K562 (cell line): ENCODE results near the gene SHC1. TPM values are rescaled to one million over a fixed set of nuclear protein-coding genes. Genes with fewer than 3 reads are reported as not detected.

Experiments used
- ATAC-seq: fragments of 200-7000 bp; cut with Tn5 transposase; 3 replicates; pipeline ENCODE4 v1.9.1; 2020; ENCODE audit warnings: moderate library complexity
- BruUV-seq: library from RNA; stranded (reverse); fragments of 400-500 nt; replicated peaks from 2 replicates; lab custom pipeline; 2021; lab: Mats Ljungman, UMichigan
- CTCF ChIA-PET: fragments of 300-600 bp; formaldehyde crosslinking; extraction: SDS; loops from one replicate; lab custom pipeline; 2021; ENCODE audit warnings: low intra/inter-chr PET ratio; lab: Yijun Ruan, JAX
- POLR2A ChIA-PET: fragments of 300-600, 350-650 bp; sonication (Branson Sonifier 250); formaldehyde crosslinking; extraction: SDS; loops from one replicate; lab custom pipeline; 2021; ENCODE audit warnings: antibody characterized with exemption, inconsistent platforms; lab: Yijun Ruan, JAX
- DNase-seq, 4 experiments: peaks; one replicate each; pipeline versions ENCODE4 v3.0.0 to v3.0.0-alpha.2; 2011 to 2018; ENCODE audit warnings: low spot score in 3 of 4, mixed read lengths in 3 of 4; ENCODE audit errors: extremely low read depth in 1 of 4
- FAIRE-seq: peaks from 2 replicates; lab custom pipeline; 2011; peaks lifted over from hg19 to GRCh38; lab: Jason Lieb, UNC
- H2AFZ ChIP-seq: 2 replicates; pipeline ENCODE4 v1.6.0; 2011; ENCODE audit warnings: low read depth, low read length, control low read depth, inconsistent platforms
- H3K27ac ChIP-seq: fragments of 200-600 bp; 3 replicates; pipeline ENCODE4 v1.8.0; 2011; ENCODE audit warnings: low read depth, mild to moderate bottlenecking, control low read depth, inconsistent platforms, low read length, moderate library complexity, mixed read lengths; ENCODE audit errors: extremely low read depth
- H3K27me3 ChIP-seq, 2 experiments: fragments of 300-600 bp in 1 of 2; 2 replicates in 1 of 2; 3 replicates in 1 of 2; pipeline versions ENCODE4 v1.6.0 to v1.8.0; 2011; ENCODE audit warnings: inconsistent platforms in 2 of 2, low read length in 2 of 2, mild to moderate bottlenecking in 1 of 2, mixed read lengths in 1 of 2, moderate library complexity in 1 of 2; ENCODE audit not compliant: control insufficient read depth in 2 of 2, insufficient read depth in 2 of 2
- H3K36me3 ChIP-seq: fragments of 300-600 bp; 3 replicates; pipeline ENCODE4 v1.8.0; 2011; ENCODE audit warnings: mild to moderate bottlenecking, low read length, inconsistent platforms; ENCODE audit not compliant: control insufficient read depth, insufficient read depth
- H3K4me1 ChIP-seq, 2 experiments: fragments of 200-600 bp in 1 of 2; replicated peaks in 1 of 2; 2 replicates in 1 of 2; 3 replicates in 1 of 2; pipeline versions ENCODE4 v1.5.1 to v1.8.0; 2011; ENCODE audit warnings: inconsistent platforms in 2 of 2, low read length in 2 of 2, mild to moderate bottlenecking in 1 of 2, mixed read lengths in 1 of 2, moderate library complexity in 1 of 2; ENCODE audit not compliant: control insufficient read depth in 2 of 2, insufficient read depth in 2 of 2
- H3K4me2 ChIP-seq: 2 replicates; pipeline ENCODE4 v1.6.1; 2011; ENCODE audit warnings: low read length, control low read depth, inconsistent platforms, mixed read lengths; ENCODE audit not compliant: insufficient read depth
- H3K4me3 ChIP-seq: fragments of 200-600 bp; sonication (generic), shearing (Covaris generic); 2 replicates; pipeline ENCODE4 v1.5.1; 2016; ENCODE audit warnings: control low read depth, inconsistent platforms
- H3K79me2 ChIP-seq: fragments of 200-600 bp; 3 replicates; pipeline ENCODE4 v1.8.0; 2011; ENCODE audit warnings: low read length, inconsistent platforms; ENCODE audit not compliant: control insufficient read depth, insufficient read depth
- H3K9ac ChIP-seq, 2 experiments: 2 replicates each; pipeline versions ENCODE4 v1.6.0 to v1.6.1; 2011; ENCODE audit warnings: low read depth in 2 of 2, low read length in 2 of 2, control low read depth in 1 of 2, inconsistent platforms in 1 of 2, mild to moderate bottlenecking in 1 of 2, mixed read lengths in 1 of 2; ENCODE audit not compliant: insufficient read depth in 1 of 2
- H3K9me1 ChIP-seq: one replicate; pipeline ENCODE4 v1.6.0; 2011; ENCODE audit warnings: inconsistent platforms, mild to moderate bottlenecking, low read length, moderate library complexity; ENCODE audit not compliant: control insufficient read depth, insufficient read depth
- H3K9me3 ChIP-seq: replicated peaks from 2 replicates; pipeline ENCODE4 v1.5.1; 2011; ENCODE audit warnings: low read depth, low read length, inconsistent platforms; ENCODE audit not compliant: control insufficient read depth, insufficient read depth
- H4K20me1 ChIP-seq: replicated peaks from 2 replicates; pipeline ENCODE4 v1.6.1; 2011; ENCODE audit warnings: low read length, inconsistent platforms, mixed read lengths; ENCODE audit not compliant: control insufficient read depth, insufficient read depth
- ASH1L ChIP-seq: fragments of 450-650 bp; IDR thresholded peaks from 2 replicates; pipeline ENCODE4 v1.6.1; 2018; ENCODE audit warnings: borderline replicate concordance, mild to moderate bottlenecking, low read depth; ENCODE audit not compliant: partially characterized antibody
- NEUROD1 ChIP-seq: fragments of 150-350 bp; IDR thresholded peaks from 2 replicates; pipeline ENCODE4 v1.6.1; 2014; ENCODE audit warnings: borderline replicate concordance, low read length, low read depth; ENCODE audit not compliant: partially characterized antibody
- POLR2G ChIP-seq: fragments of 200-400 bp; formaldehyde crosslinking; IDR thresholded peaks from 2 replicates; pipeline ENCODE4 v1.6.1; 2017; ENCODE audit warnings: low read depth, mild to moderate bottlenecking, antibody characterized with exemption, low read length, moderate library complexity
- RAD21 ChIP-seq, 2 experiments: fragments of 250-450 bp in 1 of 2; fragments of 450-650 bp in 1 of 2; sonication (Bioruptor Pico) in 1 of 2; formaldehyde crosslinking in 1 of 2; IDR thresholded peaks in 1 of 2; conservative IDR thresholded peaks in 1 of 2; 2 replicates each; pipeline versions ENCODE4 v1.4.0 to v1.8.0; 2020 to 2022; ENCODE audit warnings: mild to moderate bottlenecking in 2 of 2, moderate library complexity in 1 of 2
- ZNF589 ChIP-seq: fragments of 200-800 bp; sonication (Bioruptor generic); IDR thresholded peaks from 2 replicates; pipeline ENCODE4 v1.6.1; 2016; ENCODE audit warnings: low read depth, missing genetic modification characterization, missing compliant biosample characterization
- WGBS: fragments of 100-300 bp; shearing (Covaris generic); methylation state at CpG from one replicate; pipeline ENCODE4 v1.1.6; 2016; ENCODE audit warnings: low coverage, mixed read lengths; ENCODE audit not compliant: insufficient coverage; ENCODE audit errors: missing lambda C conversion rate; 5-methylcytosine and 5-hydroxymethylcytosine counted together
- in situ Hi-C: fragments of 300-500 bp; cut with MboI; formaldehyde crosslinking; loops from 4 replicates; pipeline ENCODE4 v1.15.0; 2018; ENCODE audit warnings: inconsistent platforms, mixed read lengths
- intact Hi-C: fragments of 100-400 bp; cut with micrococcal nuclease; formaldehyde crosslinking; loops from 2 replicates; pipeline ENCODE4 v1.14.2; 2022
- polyA plus RNA-seq, 8 experiments: library from polyadenylated mRNA; depleted of rRNA in 4 of 8; stranded (reverse) in 5 of 8; unstranded in 3 of 8; fragments of >200 nt; fragmentation: Nextera tagmentation in 2 of 8; fragmentation: Illumina TruSeq in 1 of 8; extraction: Ambion mirVana in 2 of 8; extraction: Trizol in 1 of 8; gene quantifications; 2 replicates each; pipeline versions ENCODE4 v1.2.1 to v1.2.3, GENCODE V29; 2011 to 2014; ENCODE audit warnings: inconsistent platforms in 1 of 8, missing spikeins in 1 of 8
- total RNA-seq, 7 experiments: library from RNA; depleted of rRNA in 6 of 7; stranded (reverse); fragments of >200 nt in 6 of 7; fragmentation: Illumina TruSeq in 2 of 7; extraction: Trizol in 2 of 7; gene quantifications; 2 replicates each; pipeline versions ENCODE4 v1.2.1 to v1.2.3, GENCODE V29; 2011 to 2021; ENCODE audit warnings: low replicate concordance in 1 of 7
- TF ChIP-seq, protein P1 (sequence below): fragments of 250-450 bp; sonication (Bioruptor Pico); IDR thresholded peaks from 2 replicates; pipeline ENCODE4 v1.5.0; 2022; ENCODE audit warnings: mild to moderate bottlenecking

Gene SHC1
- total and polyA plus RNA-seq, 9 of the 15 experiments (the other 6 are each of a cell fraction or from before 2014, with no cell fraction given), result 4.1 to 113 (median 51.9) TPM

DNA sequence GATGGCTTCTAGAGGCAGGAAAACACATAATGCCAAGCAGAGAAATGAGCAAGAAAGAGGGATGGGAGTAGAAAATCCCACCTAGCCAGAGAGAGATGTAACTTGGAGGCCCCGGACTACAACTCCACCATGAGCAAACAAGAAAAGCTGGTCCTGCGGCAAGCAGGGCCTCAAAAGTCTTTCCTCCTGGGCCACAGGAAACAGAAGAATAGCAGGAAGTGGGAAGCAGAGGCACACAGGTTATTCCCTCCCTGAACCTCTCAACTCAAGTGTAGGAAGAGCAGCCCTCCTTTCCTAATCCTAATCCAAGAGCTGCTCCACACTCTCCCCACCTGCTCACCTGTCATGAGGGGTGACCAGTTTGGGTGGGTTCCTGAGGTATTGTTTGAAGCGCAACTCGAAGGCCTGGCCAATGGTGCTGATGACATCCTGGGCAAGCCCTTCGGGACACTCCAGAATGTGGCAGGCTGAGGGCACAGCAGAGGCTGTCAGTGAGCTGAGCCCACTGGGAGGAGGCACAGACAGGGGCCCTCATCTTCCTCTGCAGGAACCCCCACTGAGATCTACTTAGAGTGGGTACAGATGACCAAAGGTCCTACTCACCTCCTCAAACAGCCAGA lies 3.1 kb downstream of the SHC1 start:
- in situ Hi-C loops (no loop called here), intact Hi-C loops (no loop called here)
- 89% methylated on average over 5 of the region's 5 CpGs for WGBS
- H3K27ac ChIP-seq, result no peak overlapping the region
- H3K27me3 ChIP-seq, result no peaks in the 10 kb centered on the region; a peak in 1 of 5 replicates
- FAIRE-seq (no peak), ATAC-seq (no peak), DNase-seq (no peak)
- H3K36me3 ChIP-seq, result peaks cover 69% of the 10 kb centered on the region
- H3K4me1 ChIP-seq, result peaks cover 43 to 57% of the 10 kb centered on the region in 2 experiments
- H3K9me3 ChIP-seq, result no peaks in the 10 kb centered on the region
- TF ChIP-seq ASH1L (no peak), NEUROD1 (no peak)
- no peaks in the 10 kb centered on the region for H3K9me1 ChIP-seq
- no peak overlapping the region for H3K4me3 ChIP-seq
- no peaks in the 10 kb centered on the region for H4K20me1 ChIP-seq
- H3K79me2 ChIP-seq, result peaks cover 42% of the 10 kb centered on the region
- peak overlapping the region in 1 of 2 experiments; percentile 70; a peak in 1 of 4 replicates for H3K9ac ChIP-seq
- POLR2A ChIA-PET, result interaction anchor here (0.6 to 2.0 kb wide), 3 partner anchors 16 to 306 kb away, joined by 3 to 9 read pairs (median 4); partner anchors contain the start of genes CLK2 and FLAD1
- no peak overlapping the region for H2AFZ ChIP-seq
- BruUV-seq, result no TSS peak
- CTCF ChIA-PET, result interaction anchor here (0.6 kb wide), 1 partner anchor 1684 kb away, joined by 3 read pairs; no protein-coding TSS in a partner anchor
- H3K4me2 ChIP-seq, result no peak overlapping the region

DNA sequence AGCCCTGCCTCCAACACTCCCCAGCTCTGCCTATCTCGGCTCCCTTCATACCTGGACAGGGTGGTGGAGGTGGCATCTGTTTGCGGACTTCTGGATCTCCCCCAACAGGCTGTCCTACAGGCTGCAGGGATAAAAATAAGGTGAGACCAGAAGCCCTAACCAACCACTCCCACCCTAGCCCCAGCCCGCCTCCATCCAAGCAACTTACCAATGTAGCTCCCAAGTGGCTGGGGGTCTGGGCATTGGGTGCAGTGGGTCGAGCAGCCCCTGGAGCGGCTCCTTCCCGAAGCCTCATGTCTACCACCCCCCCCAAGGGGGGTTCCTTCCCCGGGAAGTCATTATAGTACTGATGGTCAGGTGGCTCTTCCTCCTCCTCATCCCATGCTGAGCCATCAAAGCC lies 4.4 kb downstream of the SHC1 start:
- no peak for ATAC-seq
- H3K9ac ChIP-seq, result no peak overlapping the region
- no peak overlapping the region for H3K4me2 ChIP-seq
- WGBS, result 89% methylated on average over 5 of the region's 7 CpGs
- peaks cover 35 to 55% of the 10 kb centered on the region in 2 experiments for H3K4me1 ChIP-seq
- no peak overlapping the region for H3K27ac ChIP-seq
- H3K9me1 ChIP-seq, result no peaks in the 10 kb centered on the region
- no peak overlapping the region for H3K4me3 ChIP-seq
- no peak for FAIRE-seq
- H3K36me3 ChIP-seq, result peaks cover 71% of the 10 kb centered on the region
- CTCF ChIA-PET, result no interaction called here
- DNase-seq, result no peak
- in situ Hi-C loops (no loop called here), intact Hi-C loops (no loop called here)
- no peaks in the 10 kb centered on the region for H3K27me3 ChIP-seq
- H3K79me2 ChIP-seq, result peaks cover 37% of the 10 kb centered on the region
- POLR2A ChIA-PET, result interaction anchor here (0.7 to 7.0 kb wide), 5 partner anchors 8 to 33 kb away, joined by 3 to 80 read pairs (median 5); partner anchors contain the start of genes CKS1B, FLAD1 and SHC1
- no peaks in the 10 kb centered on the region for H4K20me1 ChIP-seq
- H2AFZ ChIP-seq, result no peak overlapping the region
- BruUV-seq, result no TSS peak
- no peaks in the 10 kb centered on the region for H3K9me3 ChIP-seq
- TF ChIP-seq RAD21 (CRISPR knock-in tag; conservative IDR thresholded peaks at IDR 0.05 in 1 of 2, IDR thresholded peaks at IDR 0.05 in 1 of 2) (no peak), ZNF589 (no peak), POLR2G (0 out of 2 replicates have a peak, but pooled peaks have one; percentile 6)
- TF ChIP-seq, protein P1, sequence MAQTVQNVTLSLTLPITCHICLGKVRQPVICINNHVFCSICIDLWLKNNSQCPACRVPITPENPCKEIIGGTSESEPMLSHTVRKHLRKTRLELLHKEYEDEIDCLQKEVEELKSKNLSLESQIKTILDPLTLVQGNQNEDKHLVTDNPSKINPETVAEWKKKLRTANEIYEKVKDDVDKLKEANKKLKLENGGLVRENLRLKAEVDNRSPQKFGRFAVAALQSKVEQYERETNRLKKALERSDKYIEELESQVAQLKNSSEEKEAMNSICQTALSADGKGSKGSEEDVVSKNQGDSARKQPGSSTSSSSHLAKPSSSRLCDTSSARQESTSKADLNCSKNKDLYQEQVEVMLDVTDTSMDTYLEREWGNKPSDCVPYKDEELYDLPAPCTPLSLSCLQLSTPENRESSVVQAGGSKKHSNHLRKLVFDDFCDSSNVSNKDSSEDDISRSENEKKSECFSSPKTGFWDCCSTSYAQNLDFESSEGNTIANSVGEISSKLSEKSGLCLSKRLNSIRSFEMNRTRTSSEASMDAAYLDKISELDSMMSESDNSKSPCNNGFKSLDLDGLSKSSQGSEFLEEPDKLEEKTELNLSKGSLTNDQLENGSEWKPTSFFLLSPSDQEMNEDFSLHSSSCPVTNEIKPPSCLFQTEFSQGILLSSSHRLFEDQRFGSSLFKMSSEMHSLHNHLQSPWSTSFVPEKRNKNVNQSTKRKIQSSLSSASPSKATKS, result no peak
